HCT116 (cell line): ENCODE results near the gene LSAMP.

Experiments used
- ATF3 ChIP-seq: IDR thresholded peaks from 2 replicates; pipeline ENCODE4 v1.6.1; 2012
- CTCF ChIP-seq, 3 experiments: fragments of 200-600 bp in 1 of 3; sonication (generic) in 1 of 3; IDR thresholded peaks in 2 of 3; conservative IDR thresholded peaks in 1 of 3; 2 replicates each; pipeline ENCODE4 v1.5.1; 2012 to 2017; ENCODE audit warnings: low read depth in 2 of 3, low read length in 2 of 3, antibody characterized with exemption in 1 of 3, borderline replicate concordance in 1 of 3, control low read depth in 1 of 3, mild to moderate bottlenecking in 1 of 3, mixed read lengths in 1 of 3, mixed run types in 1 of 3, moderate library complexity in 1 of 3; ENCODE audit not compliant: insufficient read depth in 1 of 3
- MAX ChIP-seq: IDR thresholded peaks from 2 replicates; pipeline ENCODE4 v1.6.1; 2012
- POLR2A ChIP-seq: IDR thresholded peaks from 2 replicates; pipeline ENCODE4 v1.7.0; 2011; ENCODE audit warnings: borderline replicate concordance; ENCODE audit not compliant: insufficient read depth, insufficient read length; ENCODE audit errors: extremely low read depth
- POLR2AphosphoS5 ChIP-seq: IDR thresholded peaks from 2 replicates; pipeline ENCODE4 v1.6.1; 2011; ENCODE audit warnings: mild to moderate bottlenecking, low read depth, low read length, moderate library complexity
- TCF7L2 ChIP-seq: IDR thresholded peaks from 2 replicates; pipeline ENCODE4 v1.7.0; 2011; ENCODE audit warnings: borderline replicate concordance, inconsistent platforms; ENCODE audit not compliant: insufficient read depth, insufficient read length; ENCODE audit errors: extremely low read depth
- YY1 ChIP-seq: IDR thresholded peaks from 2 replicates; pipeline ENCODE4 v1.6.1; 2011; ENCODE audit warnings: low read length, low read depth, moderate library complexity, mild to moderate bottlenecking; ENCODE audit not compliant: insufficient replicate concordance; ENCODE audit errors: extremely low read depth

GRCh38 chr3:115803661-115804060, 641.6 kb downstream of the LSAMP start:
- TF ChIP-seq ATF3 (no peak), TCF7L2 (no peak), CTCF (IDR thresholded peaks at IDR 0.05 in 2 of 3, conservative IDR thresholded peaks at IDR 0.05 in 1 of 3; ENCODE audit: borderline replicate concordance in 1 of 3, insufficient read depth in 1 of 3, low read depth in 2 of 3, low read length in 2 of 3) (no peak), MAX (no peak), POLR2AphosphoS5 (no peak), POLR2A (no peak), YY1 (no peak)
